ENCODE data around the gene LRRTM4. TPM values are rescaled to one million over a fixed set of nuclear protein-coding genes. Genes with fewer than 3 reads are reported as not detected.

The LRRTM4 gene
- polyA plus RNA-seq, 1 donor (not counting 4 experiments of a cell fraction or from before 2014, with no cell fraction given): not detected

GRCh38 chr2:77566131-77566530 lies 44.0 kb upstream of the LRRTM4 start:
- Histone ChIP-seq H2AFZ (ENCODE audit: control insufficient read depth, low read length) (no peak overlapping the region), H3K27me3 (ENCODE audit: control insufficient read depth, extremely low read depth, insufficient read depth, low read length) (no peaks in the 10 kb centered on the region), H3K36me3 (ENCODE audit: control insufficient read depth in 2 of 2, extremely low read depth in 1 of 2, insufficient read depth in 2 of 2, low read length in 2 of 2) (no peaks in the 10 kb centered on the region), H4K20me1 (ENCODE audit: control insufficient read depth, extremely low read depth, insufficient read depth, low read length) (no peaks in the 10 kb centered on the region), H3K9me1 (ENCODE audit: control insufficient read depth, extremely low read depth, insufficient read depth, low read length) (no peaks in the 10 kb centered on the region), H3K9me3 (ENCODE audit: control insufficient read depth, low read depth, low read length) (no peaks in the 10 kb centered on the region), H3K9ac (ENCODE audit: control insufficient read depth, extremely low read depth, insufficient read depth, low read length) (no peak overlapping the region), H3K27ac (ENCODE audit: control insufficient read depth, insufficient read depth, low read length) (no peak overlapping the region), H3K4me1 (ENCODE audit: control insufficient read depth, extremely low read depth, insufficient read depth, low read length) (no peaks in the 10 kb centered on the region), H3K4me3 (ENCODE audit: control insufficient read depth in 2 of 3, extremely low read depth in 1 of 3, insufficient read depth in 2 of 3, low read depth in 1 of 3, low read length in 3 of 3) (no peak overlapping the region), H3K79me2 (ENCODE audit: control insufficient read depth, insufficient read depth, low read length) (no peaks in the 10 kb centered on the region), H3K4me2 (ENCODE audit: control insufficient read depth, extremely low read depth, insufficient read depth, low read depth, low read length) (no peak overlapping the region)
- dilution Hi-C loops (cut with MboI; ENCODE audit: extremely low pct_ligation_motif_present, low sequenced_read_pairs): no loop called here
- no peak for DNase-seq (ENCODE audit: low read depth, low spot score)
- TF ChIP-seq, protein P1, sequence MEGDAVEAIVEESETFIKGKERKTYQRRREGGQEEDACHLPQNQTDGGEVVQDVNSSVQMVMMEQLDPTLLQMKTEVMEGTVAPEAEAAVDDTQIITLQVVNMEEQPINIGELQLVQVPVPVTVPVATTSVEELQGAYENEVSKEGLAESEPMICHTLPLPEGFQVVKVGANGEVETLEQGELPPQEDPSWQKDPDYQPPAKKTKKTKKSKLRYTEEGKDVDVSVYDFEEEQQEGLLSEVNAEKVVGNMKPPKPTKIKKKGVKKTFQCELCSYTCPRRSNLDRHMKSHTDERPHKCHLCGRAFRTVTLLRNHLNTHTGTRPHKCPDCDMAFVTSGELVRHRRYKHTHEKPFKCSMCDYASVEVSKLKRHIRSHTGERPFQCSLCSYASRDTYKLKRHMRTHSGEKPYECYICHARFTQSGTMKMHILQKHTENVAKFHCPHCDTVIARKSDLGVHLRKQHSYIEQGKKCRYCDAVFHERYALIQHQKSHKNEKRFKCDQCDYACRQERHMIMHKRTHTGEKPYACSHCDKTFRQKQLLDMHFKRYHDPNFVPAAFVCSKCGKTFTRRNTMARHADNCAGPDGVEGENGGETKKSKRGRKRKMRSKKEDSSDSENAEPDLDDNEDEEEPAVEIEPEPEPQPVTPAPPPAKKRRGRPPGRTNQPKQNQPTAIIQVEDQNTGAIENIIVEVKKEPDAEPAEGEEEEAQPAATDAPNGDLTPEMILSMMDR (optimal IDR thresholded peaks at IDR 0.05 in 1 of 3, IDR thresholded peaks at IDR 0.05 in 1 of 3, conservative IDR thresholded peaks at IDR 0.05 in 1 of 3; ENCODE audit: extremely low read depth in 1 of 3, insufficient read depth in 2 of 3, low read length in 3 of 3): no peak
- TF ChIP-seq EZH2 (IDR thresholded peaks at IDR 0.05; ENCODE audit: low read length): no peak
- no peak for FAIRE-seq

DNA sequence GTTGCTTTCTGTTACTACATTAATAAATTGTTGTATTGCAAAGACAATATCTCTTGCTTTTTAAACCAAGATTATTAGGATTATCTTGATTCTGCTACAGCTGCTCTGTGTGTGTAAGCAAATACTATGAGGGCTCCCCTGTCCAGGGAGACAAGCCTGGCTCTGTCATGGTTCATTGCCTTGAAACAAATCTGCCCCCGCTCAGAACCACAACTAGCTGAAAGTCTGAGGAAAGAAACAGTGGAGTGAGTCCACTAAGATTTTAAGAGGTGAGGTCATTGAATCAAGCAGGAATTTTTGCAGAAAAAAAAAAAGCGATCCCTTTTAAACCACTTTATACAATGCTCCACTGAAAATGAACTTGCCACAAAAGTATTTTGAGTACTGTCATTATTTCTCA lies 30.8 kb upstream of the LRRTM4 start:
- Histone ChIP-seq H3K9me1 (ENCODE audit: control insufficient read depth, extremely low read depth, insufficient read depth, low read length) (no peaks in the 10 kb centered on the region), H3K9ac (ENCODE audit: control insufficient read depth, extremely low read depth, insufficient read depth, low read length) (no peak overlapping the region), H3K4me3 (ENCODE audit: control insufficient read depth in 2 of 3, extremely low read depth in 1 of 3, insufficient read depth in 2 of 3, low read depth in 1 of 3, low read length in 3 of 3) (no peak overlapping the region), H4K20me1 (ENCODE audit: control insufficient read depth, extremely low read depth, insufficient read depth, low read length) (no peaks in the 10 kb centered on the region), H3K4me1 (ENCODE audit: control insufficient read depth, extremely low read depth, insufficient read depth, low read length) (no peaks in the 10 kb centered on the region), H2AFZ (ENCODE audit: control insufficient read depth, low read length) (no peak overlapping the region), H3K36me3 (ENCODE audit: control insufficient read depth in 2 of 2, extremely low read depth in 1 of 2, insufficient read depth in 2 of 2, low read length in 2 of 2) (no peaks in the 10 kb centered on the region), H3K4me2 (ENCODE audit: control insufficient read depth, extremely low read depth, insufficient read depth, low read depth, low read length) (no peak overlapping the region), H3K27ac (ENCODE audit: control insufficient read depth, insufficient read depth, low read length) (no peak overlapping the region), H3K9me3 (ENCODE audit: control insufficient read depth, low read depth, low read length) (no peaks in the 10 kb centered on the region), H3K27me3 (ENCODE audit: control insufficient read depth, extremely low read depth, insufficient read depth, low read length) (no peaks in the 10 kb centered on the region), H3K79me2 (ENCODE audit: control insufficient read depth, insufficient read depth, low read length) (no peaks in the 10 kb centered on the region)
- TF ChIP-seq, protein P1 (optimal IDR thresholded peaks at IDR 0.05 in 1 of 3, IDR thresholded peaks at IDR 0.05 in 1 of 3, conservative IDR thresholded peaks at IDR 0.05 in 1 of 3; ENCODE audit: extremely low read depth in 1 of 3, insufficient read depth in 2 of 3, low read length in 3 of 3): no peak
- TF ChIP-seq EZH2 (IDR thresholded peaks at IDR 0.05; ENCODE audit: low read length): no peak
- no peak for FAIRE-seq
- dilution Hi-C loops (cut with MboI; ENCODE audit: extremely low pct_ligation_motif_present, low sequenced_read_pairs): no loop called here
- no peak for DNase-seq (ENCODE audit: low read depth, low spot score)
